K562 treated with DMSO at 1 percent for 48 hours (cell line): ENCODE measurements around the gene TRAF6. TPM values are rescaled to one million over a fixed set of nuclear protein-coding genes. Genes with fewer than 3 reads are reported as not detected.

Source experiments
- total RNA-seq: library from RNA; unstranded; fragments of 300-600 nt; gene quantifications from 2 replicates; pipeline ENCODE4 v1.2.3, GENCODE V29; 2022; ENCODE audit warnings: low replicate concordance; ENCODE audit errors: extremely low read depth

The TRAF6 gene, protein sequence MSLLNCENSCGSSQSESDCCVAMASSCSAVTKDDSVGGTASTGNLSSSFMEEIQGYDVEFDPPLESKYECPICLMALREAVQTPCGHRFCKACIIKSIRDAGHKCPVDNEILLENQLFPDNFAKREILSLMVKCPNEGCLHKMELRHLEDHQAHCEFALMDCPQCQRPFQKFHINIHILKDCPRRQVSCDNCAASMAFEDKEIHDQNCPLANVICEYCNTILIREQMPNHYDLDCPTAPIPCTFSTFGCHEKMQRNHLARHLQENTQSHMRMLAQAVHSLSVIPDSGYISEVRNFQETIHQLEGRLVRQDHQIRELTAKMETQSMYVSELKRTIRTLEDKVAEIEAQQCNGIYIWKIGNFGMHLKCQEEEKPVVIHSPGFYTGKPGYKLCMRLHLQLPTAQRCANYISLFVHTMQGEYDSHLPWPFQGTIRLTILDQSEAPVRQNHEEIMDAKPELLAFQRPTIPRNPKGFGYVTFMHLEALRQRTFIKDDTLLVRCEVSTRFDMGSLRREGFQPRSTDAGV
- total RNA-seq = not detected in 2 replicates

DNA sequence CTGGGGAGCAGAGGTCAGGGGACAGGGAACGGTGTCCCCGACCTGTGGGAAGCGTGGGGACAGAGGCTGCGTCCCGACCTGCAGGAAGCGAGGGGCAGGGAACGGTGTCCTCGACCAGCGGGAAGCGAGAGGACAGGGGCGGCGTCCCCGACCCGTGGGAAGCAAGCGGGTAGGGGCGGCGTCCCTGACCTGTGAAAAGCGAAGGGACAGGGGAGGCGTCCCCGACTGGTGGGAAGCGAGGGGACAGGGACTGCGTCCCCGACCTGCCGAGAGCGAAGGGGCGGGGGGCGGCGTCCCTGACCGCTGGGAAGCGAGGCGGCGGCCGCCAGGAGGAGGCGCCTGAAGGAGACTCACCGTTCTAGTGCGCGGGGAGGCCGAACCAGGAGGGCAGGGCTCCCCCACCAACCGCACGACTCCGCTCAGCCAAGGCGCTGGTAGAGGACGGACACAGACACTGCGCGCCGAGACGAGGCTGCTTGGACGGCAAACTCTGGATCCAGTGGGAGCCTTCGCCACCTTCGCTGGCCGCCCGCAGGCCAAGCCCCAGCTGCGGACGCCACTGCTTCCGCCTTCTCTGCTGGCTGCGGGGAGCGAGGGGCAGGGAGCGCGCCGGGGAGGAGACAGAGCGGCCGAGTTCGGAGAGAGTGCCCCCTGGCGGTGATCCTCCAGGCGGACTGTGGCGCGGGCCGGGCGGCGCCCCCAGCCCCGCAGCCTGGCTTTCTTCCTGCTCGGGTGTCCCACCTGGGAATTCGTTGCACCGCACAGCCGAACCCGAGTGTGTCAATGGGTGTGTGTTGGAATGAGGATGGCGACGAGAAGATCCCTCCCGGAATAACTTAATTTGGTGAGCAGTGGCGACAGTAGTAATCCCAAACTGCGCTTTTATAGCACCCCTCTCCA is at the start of gene TRAF6:
Gene TRAF6, minus strand, starts transcription at position 579 of the 900 bp plus-strand sequence. CDS start 8,757 bp downstream, outside the sequence.

Other genes with a start within 250 kb of the TRAF6 start
- not detected in 2 replicates for gene COMMD9, start 220.8 kb downstream of the TRAF6 start, total RNA-seq
- gene PRR5L, start 214.0 kb downstream of the TRAF6 start, total RNA-seq = not detected in 2 replicates
- not detected in 2 replicates for gene RAG1, start 57.7 kb upstream of the TRAF6 start, total RNA-seq
- not detected in 2 replicates for gene IFTAP, start 84.2 kb upstream of the TRAF6 start, total RNA-seq
- gene RAG2, start 88.0 kb upstream of the TRAF6 start, total RNA-seq = not detected in 2 replicates